Neural crest cell (in vitro differentiated cells): ENCODE measurements around the gene PTPN7. TPM values are rescaled to one million over a fixed set of nuclear protein-coding genes. Genes with fewer than 3 reads are reported as not detected.

ENCODE experiments used
- DNase-seq: peaks from one replicate; pipeline ENCODE4 v3.0.0; 2021; ENCODE audit warnings: low read depth, mixed read lengths, low spot score
- H3K27ac Mint-ChIP-seq: one replicate; pipeline ENCODE4 v1.8.0; 2021; ENCODE audit warnings: mild to moderate bottlenecking, mixed read lengths; ENCODE audit not compliant: unreplicated experiment
- H3K27me3 Mint-ChIP-seq: 2 replicates; pipeline ENCODE4 v1.8.0; 2021; ENCODE audit warnings: low read depth, mild to moderate bottlenecking, mixed read lengths
- H3K36me3 Mint-ChIP-seq: 2 replicates; pipeline ENCODE4 v1.8.0; 2021; ENCODE audit warnings: low read depth, mild to moderate bottlenecking, mixed read lengths
- H3K4me1 Mint-ChIP-seq: 2 replicates; pipeline ENCODE4 v1.8.0; 2021; ENCODE audit warnings: mixed read lengths
- H3K4me3 Mint-ChIP-seq: one replicate; pipeline ENCODE4 v1.8.0; 2021; ENCODE audit warnings: mild to moderate bottlenecking, mixed read lengths
- H3K9me3 Mint-ChIP-seq: 2 replicates; pipeline ENCODE4 v1.8.0; 2021; ENCODE audit warnings: mixed read lengths
- CTCF ChIP-seq: fragments of 200-600 bp; sonication (generic); conservative IDR thresholded peaks from 2 replicates; pipeline ENCODE4 v1.5.0; 2021; ENCODE audit warnings: antibody characterized with exemption, mild to moderate bottlenecking
- total RNA-seq: library from RNA; stranded (reverse); gene quantifications from 2 replicates; pipeline ENCODE4 v1.2.1, GENCODE V29; 2021

The PTPN7 gene
- total RNA-seq, 1 donor from 2014 or later = not detected

- H3K27ac Mint-ChIP-seq = no peak overlapping the region
- DNase-seq = no peak
- H3K9me3 Mint-ChIP-seq = no peaks in the 10 kb centered on the region
- TF ChIP-seq CTCF = no peak
- H3K27me3 Mint-ChIP-seq = peaks cover 31% of the 10 kb centered on the region
- H3K36me3 Mint-ChIP-seq = no peaks in the 10 kb centered on the region
- peaks cover 8% of the 10 kb centered on the region for H3K4me1 Mint-ChIP-seq
- no peak overlapping the region for H3K4me3 Mint-ChIP-seq
Measured at GRCh38 chr1:202200112-202200548, 39.7 kb upstream of the PTPN7 start.

GRCh38 chr1:202199040-202199889 lies 38.9 kb upstream of the PTPN7 start:
- Mint-ChIP-seq H3K4me3 (no peak overlapping the region), H3K36me3 (no peaks in the 10 kb centered on the region), H3K27ac (no peak overlapping the region), H3K27me3 (peaks cover 40% of the 10 kb centered on the region), H3K4me1 (peaks cover 8% of the 10 kb centered on the region), H3K9me3 (no peaks in the 10 kb centered on the region)
- TF ChIP-seq CTCF = no peak
- no peak for DNase-seq

- TF ChIP-seq CTCF = no peak
- Mint-ChIP-seq H3K4me3 (no peak overlapping the region), H3K36me3 (no peaks in the 10 kb centered on the region), H3K9me3 (no peaks in the 10 kb centered on the region), H3K27ac (peak overlapping the region; percentile 53), H3K4me1 (peaks cover 12% of the 10 kb centered on the region), H3K27me3 (peaks cover 47% of the 10 kb centered on the region)
- no peak for DNase-seq
Measured at GRCh38 chr1:202198366-202198724, 37.9 kb upstream of the PTPN7 start.

GRCh38 chr1:202197653-202198365 lies 37.4 kb upstream of the PTPN7 start:
- Mint-ChIP-seq H3K4me3 (no peak overlapping the region), H3K36me3 (no peaks in the 10 kb centered on the region), H3K9me3 (no peaks in the 10 kb centered on the region), H3K27ac (no peak overlapping the region), H3K27me3 (peaks cover 52% of the 10 kb centered on the region), H3K4me1 (peaks cover 12% of the 10 kb centered on the region)
- DNase-seq = no peak
- TF ChIP-seq CTCF = no peak

GRCh38 chr1:202194328-202194648 lies 33.9 kb upstream of the PTPN7 start:
- peaks cover 59% of the 10 kb centered on the region for H3K27me3 Mint-ChIP-seq
- no peak for TF ChIP-seq CTCF
- H3K4me1 Mint-ChIP-seq = peaks cover 14% of the 10 kb centered on the region
- H3K36me3 Mint-ChIP-seq = no peaks in the 10 kb centered on the region
- DNase-seq = no peak
- no peak overlapping the region for H3K4me3 Mint-ChIP-seq
- H3K9me3 Mint-ChIP-seq = no peaks in the 10 kb centered on the region
- H3K27ac Mint-ChIP-seq = no peak overlapping the region
